HT-29 (cell line): ENCODE measurements around the gene POC1A. TPM values are rescaled to one million over a fixed set of nuclear protein-coding genes. Genes with fewer than 3 reads are reported as not detected.

Experiments
- DNase-seq: peaks from one replicate; pipeline ENCODE4 v3.0.0-alpha.2; 2015; ENCODE audit warnings: low spot score
- total RNA-seq: library from RNA; depleted of rRNA; stranded (reverse); fragments of >200 nt; shearing (Covaris generic); gene quantifications from 2 replicates; pipeline ENCODE4 v1.2.3, GENCODE V29; 2014

Gene POC1A
- total RNA-seq, 1 experiment from 2014 or later, result 25.2 TPM

DNA sequence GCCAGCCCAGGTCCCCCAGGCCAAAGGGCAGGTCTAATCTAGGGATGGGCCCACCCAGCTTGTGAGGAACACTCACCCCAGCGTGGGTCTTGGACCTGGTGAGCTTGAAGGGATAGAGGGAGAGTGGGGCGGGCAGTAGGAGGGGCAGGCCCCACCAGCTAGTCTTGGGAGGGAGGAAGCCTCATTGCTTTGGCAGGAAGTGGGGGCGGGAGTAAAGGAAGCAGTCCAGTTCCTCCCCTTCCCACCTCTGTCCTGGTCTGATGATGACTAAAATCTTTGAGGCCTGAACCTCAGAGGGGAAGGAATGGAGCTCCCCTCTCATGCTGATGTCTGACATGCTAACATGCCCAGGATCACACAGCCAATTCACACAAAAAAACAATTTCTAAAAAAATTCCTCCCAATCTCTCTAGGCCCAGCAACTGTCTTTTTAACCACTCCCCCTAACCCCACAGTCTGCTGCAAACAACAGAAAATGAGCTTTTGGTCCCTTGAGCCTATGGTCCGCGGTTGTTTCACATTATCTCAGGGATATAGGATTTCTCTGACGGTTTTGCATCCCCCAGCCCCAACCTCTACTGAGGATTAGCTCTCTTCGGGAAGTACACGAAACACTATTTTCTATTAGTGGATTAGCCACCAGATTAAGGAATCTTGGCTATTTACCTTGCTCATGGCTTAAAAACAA is 67.1 kb downstream of the POC1A start:
- DNase-seq, result no peak

DNA sequence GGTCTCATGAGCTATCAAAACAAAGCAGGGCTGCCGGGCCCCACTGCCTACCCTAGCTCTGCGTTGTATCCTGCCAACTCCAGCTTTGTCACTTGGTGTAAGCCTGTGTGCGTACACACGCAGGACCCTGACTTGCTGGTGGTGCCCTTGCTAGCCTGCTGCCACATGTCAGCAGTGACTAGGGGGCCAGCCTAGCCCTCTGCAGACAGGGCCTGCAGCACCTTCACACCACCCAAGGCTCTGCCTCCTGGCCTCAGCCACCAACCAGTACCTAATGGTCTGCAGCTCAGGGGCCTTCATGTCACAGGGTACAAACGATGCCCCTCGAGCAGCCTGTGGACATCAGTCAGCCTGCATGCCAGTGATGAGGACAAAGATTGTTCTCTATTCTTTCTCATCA is 67.8 kb downstream of the POC1A start:
- no peak for DNase-seq

DNA sequence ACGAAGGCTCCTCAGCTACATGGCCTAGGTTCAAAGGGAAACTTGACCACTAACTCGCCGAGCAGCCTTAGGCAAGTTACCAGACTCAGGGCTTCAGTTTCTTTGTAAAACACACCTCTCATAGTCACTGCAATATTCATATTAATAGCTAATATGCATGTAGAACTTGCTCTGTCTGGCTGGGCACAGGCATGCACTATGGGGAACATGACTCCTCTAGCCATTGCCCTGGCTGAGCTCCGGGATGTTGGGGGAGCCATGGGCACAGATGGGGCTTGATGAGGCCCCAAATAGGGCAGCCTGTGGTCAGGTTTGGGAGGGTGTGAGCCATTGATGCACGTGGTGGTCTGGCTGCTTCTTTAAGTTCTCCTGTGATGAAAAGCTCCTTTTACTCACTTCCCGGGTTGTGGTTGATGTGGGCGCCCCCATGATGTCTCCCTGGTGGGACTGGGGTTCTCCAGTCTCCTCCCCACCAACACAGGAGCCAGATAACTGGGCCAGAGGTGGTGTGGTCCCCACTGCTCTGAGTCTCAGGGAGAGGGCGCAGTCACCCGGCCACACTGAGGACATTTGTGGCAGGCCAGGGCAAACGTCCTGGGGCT is 68.4 kb downstream of the POC1A start:
- DNase-seq, result no peak

DNA sequence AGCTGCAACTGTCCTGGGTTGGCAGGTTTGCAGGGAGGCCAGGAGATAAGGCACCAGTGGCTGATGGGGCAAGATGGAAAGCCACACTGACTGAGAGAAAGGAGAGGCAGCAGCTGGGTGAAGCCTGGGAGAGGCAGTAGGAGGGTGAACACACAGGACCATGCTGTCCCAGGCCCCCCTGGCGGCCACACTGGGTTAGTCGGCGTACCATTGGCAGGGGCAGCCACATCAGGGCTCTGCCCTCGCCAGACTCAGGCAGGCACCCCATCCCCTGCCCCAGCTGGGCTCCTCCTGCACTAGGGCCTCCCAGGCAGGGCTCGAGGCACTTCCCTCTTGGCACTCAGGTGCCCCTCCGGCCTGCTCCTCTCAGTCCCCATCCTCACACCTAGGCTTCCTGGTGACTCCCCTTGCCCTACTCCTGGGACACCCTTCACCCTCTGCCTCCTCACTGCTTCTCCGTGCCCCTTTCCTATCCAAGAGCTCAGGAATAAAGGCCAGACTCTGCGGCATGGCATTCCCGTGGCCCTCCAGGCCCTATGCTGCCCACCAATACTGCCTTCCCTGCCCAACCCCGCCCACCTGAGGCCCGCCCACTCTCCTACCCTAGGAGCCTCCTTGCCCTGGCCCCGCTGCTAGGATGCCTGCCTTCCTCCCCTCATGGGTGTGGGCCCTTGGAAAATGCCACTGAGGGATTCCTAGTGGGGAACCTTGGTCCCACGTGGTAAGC is 69.1 kb downstream of the POC1A start:
- DNase-seq, result peak; percentile 7

GRCh38 chr3:52084216-52084945 is 69.8 kb downstream of the POC1A start:
- DNase-seq, result no peak

DNA sequence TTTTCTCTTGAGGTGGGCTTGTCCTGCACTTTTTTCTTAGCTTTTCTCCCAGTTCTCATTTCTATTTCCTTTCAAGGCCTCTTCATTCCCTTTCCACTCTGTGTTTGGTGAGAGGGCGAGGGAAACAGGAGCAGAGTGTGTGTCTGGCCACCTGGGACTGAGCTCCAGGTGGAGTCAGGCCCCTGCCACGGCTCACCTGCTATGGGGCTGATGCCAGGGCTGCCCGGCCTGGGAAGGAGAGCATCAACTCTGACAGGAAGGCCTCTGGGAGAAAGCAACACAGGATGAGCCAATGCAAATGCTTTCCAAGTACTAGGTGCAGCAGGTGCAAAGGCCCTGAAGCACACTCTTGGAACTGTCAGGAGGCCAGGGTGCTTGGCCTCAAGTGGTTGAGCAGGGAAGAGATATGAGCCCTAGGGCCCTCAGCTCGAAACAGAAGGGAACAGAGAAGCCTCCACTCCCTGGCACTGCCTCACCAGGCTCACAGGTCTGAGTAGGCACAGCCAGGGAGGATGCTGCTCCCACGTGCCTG is 70.6 kb downstream of the POC1A start:
- no peak for DNase-seq

GRCh38 chr3:52082951-52083350 is 71.3 kb downstream of the POC1A start:
- no peak for DNase-seq

DNA sequence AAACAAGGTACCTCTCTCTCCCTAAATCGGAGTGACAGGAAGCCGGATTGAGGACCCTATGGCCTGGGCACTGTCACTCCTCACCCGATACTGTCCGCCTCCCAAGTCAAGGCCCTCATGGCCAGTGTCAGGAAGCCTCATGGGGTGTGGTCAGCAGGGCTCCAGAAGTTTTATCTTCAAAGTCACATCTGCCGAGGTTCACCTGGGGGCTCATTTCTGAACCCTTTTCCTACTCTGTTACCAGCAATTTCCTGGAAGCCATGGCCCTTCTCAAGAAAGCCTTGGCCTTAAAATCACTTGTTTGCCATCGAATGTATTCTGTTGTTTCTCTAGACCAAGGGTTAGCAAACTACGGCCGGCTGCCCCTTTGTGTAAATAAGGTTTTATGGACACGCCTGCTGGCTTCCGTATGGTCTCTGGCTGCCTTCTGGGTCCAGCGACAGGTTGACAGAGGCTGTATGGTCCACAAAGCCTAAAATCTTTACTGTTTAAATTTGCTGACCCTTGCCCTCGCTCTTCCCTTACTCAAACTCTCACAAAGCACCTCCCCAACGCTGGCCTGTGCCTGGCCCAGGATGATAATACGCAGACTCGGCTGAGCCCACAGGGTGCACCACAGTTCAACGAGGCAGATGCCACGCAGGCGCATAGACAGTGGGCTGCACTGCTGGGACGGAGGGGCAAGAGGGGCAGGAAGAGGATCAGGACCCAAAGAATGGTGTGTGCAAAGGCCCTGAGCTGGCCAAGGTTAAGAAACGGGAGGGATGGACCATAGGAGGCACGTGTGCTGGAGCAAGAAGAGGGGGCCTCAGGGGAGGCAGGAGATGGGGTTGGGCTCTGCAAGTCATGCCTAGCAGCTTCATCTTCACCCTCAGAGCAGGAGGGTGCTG is 73.1 kb downstream of the POC1A start:
- no peak for DNase-seq

DNA sequence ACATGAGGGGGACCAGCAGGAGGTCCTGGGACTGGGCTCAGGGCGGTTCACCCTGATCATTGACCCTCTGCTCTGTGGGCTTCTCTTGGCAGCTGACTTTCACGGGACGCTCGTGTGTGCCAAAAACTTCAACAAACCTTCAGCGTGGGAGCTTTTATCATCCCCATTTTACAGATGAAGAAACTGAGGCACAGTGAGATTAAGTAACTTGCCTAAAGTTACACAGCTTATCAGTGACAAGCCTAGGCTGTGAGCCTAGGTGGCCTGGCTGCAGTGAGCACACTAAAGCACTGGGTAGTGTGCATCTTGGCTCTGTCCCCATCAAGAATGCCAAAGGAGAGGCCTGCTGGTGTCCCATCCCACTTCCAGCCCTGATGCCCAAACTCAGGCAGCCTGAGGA is 74.3 kb downstream of the POC1A start:
- no peak for DNase-seq

GRCh38 chr3:52078781-52079560 is 75.3 kb downstream of the POC1A start:
- DNase-seq, result no peak

DNA sequence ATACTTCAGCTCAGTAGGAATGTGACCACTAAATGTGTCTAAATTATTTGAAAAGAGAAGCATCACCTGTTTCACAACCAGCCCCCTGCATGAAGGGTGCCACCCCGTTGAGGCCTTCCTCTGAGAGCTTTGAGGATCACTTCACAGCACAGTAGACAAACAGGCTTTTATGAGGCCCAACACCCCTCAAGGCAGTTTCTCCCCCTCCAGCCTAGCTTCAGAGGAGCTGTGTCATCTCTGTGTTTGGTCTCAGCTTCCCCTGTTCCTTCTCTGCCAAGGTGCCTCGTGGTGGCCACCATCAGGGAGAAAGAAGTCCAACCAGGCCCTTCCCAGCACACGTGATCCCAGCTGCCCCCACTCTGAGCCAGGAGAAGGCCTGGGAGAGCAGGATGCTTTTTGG is 76.3 kb downstream of the POC1A start:
- no peak for DNase-seq

- no peak for DNase-seq
Observed at GRCh38 chr3:52076896-52077780, 77.1 kb downstream of the POC1A start.

DNA sequence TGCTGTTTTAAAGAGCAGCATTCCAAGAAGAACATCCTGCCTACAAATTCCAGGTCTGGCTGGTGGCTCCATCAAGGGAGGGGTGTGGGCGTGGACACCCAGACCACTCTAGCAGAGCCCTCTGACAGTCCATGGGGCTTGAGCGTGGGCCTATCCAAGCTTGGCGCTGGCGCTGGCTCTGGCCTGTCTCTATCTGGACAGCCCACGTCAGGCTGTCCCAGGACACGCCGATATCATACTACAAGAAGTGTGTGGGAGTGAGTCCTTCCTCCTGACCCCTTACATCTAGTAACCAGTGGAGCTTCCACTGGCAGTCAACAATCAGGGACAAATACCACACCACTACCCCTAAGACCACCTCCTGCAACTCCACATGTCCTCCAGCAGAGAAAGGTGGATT is 80.7 kb downstream of the POC1A start:
- no peak for DNase-seq

DNA sequence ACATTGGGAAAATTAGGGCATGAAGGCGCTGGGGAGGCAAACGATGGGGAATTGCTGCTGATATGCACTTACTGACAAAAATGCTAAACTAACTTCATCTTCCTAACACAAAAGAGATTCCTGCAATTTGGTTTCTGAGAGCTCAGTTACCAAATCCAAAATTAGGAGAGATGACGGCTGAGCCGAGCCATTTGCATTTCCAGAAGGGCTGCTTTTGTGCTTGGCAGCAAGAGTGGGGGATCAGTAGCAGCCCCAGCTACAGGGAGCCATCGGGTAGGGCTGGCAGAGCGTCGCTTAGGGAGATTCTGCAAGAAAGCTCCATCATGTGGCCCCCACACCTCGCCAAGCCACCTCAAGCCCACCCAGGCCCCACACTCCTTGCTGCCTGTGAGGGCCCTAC is 81.8 kb downstream of the POC1A start:
- no peak for DNase-seq

DNA sequence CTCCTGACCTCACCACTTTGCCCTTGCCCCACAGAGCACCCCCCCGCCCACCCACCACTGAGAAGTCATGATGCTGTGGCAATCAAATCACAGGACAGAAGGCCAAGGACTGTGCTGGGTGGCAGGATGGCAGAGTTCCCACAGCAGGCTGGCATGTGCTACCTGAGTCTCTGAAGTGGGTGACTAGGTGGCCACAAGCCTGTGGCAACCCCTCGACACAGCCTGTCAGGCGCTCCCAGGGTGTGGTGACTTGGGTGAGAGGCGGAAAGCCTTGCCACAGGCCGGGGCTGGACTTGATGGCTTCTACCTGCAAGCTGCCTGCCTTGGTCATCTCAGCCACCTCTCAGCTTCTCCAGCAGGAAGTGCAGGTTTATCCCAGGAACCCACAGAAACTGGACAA is 82.2 kb downstream of the POC1A start:
- DNase-seq, result no peak

DNA sequence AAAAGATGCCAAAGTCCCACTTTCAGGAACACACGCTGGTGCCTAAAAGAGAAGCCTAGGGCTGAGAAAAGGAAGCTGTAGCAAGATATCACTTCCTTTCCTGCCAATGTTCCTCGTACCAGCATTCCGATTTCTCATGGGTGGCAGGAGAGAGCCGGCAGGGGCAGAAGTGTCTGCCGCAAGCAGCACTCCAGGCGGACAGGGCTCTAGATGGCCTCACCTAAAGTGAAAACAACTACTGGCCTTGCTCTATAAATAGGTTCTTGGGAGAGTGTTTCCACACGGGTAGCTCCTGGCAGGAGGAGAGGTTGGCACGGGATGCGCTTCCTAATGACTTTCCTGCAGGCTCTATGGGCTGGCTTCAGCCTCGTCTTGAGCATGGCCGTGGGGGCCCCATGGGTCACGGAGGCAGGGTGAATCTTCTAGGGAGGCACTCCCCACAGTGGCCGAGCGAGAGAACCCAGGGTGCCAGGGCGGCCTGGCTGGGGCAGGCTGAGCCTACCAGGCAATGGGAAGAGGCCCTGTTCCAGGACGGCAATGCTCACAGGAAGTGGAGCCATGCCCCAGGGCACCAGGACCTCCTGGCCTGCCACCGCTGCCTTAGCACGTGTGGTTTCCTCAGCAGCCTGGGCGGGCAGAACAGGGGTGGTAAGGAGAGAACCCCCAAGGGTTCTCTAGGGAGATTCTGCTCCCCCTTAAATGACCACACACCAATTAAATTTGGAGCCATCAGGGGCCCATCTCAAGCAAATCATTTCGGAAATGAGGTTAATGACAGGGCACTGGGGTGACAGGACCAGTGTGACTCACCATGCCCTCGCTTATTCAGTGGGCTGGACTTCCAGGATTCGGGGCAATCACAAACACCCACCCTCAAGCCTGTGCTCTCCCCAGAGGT is 83.2 kb downstream of the POC1A start:
- no peak for DNase-seq

GRCh38 chr3:52069855-52070254 is 84.4 kb downstream of the POC1A start:
- DNase-seq, result no peak

DNA sequence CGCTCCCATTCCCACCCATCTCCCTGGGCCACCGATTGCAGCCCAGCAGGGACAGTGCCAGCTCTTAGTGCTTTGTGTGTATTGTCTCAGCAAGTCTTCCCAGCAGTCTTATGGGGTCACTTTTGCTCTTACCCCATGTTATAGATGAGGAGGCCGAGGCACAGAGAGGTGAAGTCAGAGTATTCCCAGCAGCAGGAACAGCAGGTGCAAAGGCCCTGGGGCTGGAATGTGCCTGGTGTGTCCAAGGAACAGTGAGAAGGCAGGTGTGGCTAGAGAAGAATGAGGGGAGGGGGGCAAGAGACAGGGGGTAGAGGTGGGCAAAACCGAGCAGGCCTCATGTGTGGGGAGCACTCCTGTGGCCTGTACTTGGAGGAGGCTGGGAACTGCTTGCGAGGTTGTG is 85.1 kb downstream of the POC1A start:
- no peak for DNase-seq
